Fibroblast of skin of scalp (primary cell): ENCODE measurements around the gene DNAAF1.
"Not testable (repeated sequence)": the region's sequence is repeated elsewhere in the genome, so short reads cannot be mapped to it uniquely, and the experiment has no call there.

Source experiments
- DNase-seq: peaks from one replicate; pipeline ENCODE4 v3.0.0-alpha.2; 2013

DNAAF1 gene

DNA sequence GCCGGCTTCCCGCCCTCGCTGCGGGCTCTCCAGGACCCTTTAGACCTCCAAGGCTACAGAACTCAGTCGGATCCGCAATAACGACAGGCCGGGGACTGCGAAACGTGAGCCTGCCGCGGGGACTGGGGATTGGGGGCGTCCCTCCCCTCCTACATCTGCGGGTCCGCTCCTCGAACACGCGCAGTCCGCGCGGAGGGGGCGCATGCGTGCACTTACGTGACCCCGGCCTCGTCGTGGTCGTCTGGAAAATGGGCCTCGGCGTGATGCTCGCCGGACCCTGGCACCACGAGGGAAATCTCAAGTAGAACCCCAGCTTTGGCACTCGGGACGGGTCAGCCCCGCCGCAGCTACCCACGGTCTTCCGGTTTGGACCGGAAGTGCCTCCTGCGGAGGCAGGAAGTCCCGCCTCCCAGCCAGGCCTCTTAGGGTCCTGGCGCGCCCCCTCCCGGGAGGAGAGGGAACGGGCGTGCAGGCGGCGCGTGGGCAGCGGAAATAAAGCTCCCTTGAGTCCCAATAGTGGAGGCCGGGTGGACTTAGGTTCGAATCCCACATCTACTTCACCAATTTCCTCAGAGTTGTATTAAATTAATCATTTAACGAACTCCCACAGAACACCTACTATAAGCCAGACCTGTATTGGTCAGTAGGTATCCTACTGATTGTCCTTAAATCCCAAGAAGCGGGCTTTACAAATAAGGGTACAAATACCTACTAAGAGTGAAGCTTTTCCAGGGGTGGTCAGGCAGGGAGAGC is 41.8 kb downstream of the DNAAF1 start, which contains the start of gene TAF1C:
TAF1C (minus strand) TSS at position 373 of the 753 bp plus-strand sequence. CDS start 2,069 bp downstream, outside the sequence.
- peak; percentile 95 for DNase-seq

DNA sequence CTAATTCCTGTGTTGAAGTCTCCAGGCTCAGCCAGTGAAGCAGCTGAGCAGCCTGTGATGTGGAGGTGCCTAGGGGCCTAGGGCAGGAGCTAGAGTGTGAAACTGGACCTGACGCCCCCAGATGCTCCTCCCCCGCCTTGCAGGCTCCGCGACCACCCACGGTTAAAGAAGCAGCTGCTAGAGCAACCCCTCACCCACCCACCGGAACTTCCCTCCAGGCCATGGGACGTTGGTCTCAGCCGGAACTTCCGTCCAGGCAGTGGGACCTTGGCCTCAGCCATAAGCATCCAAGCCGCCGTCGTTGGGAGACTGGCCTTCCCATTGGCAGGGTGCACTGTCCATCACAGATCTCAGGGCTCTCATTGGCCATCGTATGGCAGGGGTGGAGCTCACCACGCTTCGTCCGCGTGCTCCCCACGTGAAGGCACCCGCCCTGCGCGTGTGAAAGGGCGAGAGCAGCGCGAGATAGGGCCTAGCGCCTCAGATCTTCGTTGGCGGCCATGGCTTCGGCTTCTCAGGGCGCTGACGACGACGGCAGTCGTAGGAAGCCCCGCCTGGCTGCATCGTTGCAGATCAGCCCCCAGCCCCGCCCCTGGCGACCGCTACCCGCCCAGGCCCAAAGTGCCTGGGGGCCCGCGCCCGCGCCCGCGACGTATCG is 45.8 kb downstream of the DNAAF1 start, which contains the start of gene ADAD2:
ADAD2 (plus strand) TSS at position 427 of the 658 bp plus-strand sequence; CDS start at position 501, 74 bp downstream.
- DNase-seq: no peak

GRCh38 chr16:84191466-84191865 is 46.4 kb downstream of the DNAAF1 start:
- DNase-seq: no peak

GRCh38 chr16:84193480-84193879 is 48.4 kb downstream of the DNAAF1 start:
- DNase-seq: no peak

GRCh38 chr16:84194018-84194417 is 48.9 kb downstream of the DNAAF1 start:
- no peak for DNase-seq

DNA sequence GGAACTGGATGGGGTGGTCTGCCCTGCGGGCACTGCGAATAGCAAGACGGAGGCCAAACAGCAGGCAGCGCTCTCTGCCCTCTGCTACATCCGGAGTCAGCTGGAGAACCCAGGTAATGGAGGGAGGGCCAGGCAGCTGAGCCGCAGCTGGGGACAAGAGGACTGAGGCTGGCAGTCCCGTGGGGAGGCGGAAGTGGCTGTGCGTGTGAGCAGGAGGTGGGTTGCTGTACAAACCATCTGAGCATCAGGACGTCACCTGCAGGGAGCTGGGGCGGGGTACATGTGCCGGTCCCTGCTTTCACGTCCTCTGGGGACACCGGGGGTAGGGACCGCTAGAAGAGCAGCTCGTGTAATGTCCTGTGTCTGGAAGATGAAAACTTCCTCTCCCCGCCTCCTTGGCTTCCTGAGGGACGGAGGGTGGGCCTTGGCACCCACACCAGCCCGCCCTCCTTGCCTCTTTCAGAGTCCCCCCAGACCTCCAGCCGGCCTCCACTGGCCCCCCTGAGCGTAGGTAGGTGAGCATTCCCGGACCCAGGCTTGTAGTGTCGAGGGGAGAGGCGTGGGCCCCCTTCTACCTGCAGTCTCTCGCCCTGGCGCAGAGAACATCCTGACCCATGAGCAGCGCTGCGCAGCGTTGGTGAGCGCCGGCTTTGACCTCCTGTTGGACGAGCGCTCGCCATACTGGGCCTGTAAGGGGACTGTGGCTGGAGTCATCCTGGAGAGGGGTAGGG is 49.5 kb downstream of the DNAAF1 start:
- DNase-seq: no peak

GRCh38 chr16:84195201-84196093 is 50.3 kb downstream of the DNAAF1 start:
- no peak for DNase-seq

- no peak for DNase-seq
These were observed 51.0 kb downstream of the DNAAF1 start for GRCh38 chr16:84196101-84196500.

GRCh38 chr16:84196727-84197394 is 51.8 kb downstream of the DNAAF1 start:
- DNase-seq: no peak

- no peak for DNase-seq
These were observed 52.5 kb downstream of the DNAAF1 start for GRCh38 chr16:84197466-84198128.

DNA sequence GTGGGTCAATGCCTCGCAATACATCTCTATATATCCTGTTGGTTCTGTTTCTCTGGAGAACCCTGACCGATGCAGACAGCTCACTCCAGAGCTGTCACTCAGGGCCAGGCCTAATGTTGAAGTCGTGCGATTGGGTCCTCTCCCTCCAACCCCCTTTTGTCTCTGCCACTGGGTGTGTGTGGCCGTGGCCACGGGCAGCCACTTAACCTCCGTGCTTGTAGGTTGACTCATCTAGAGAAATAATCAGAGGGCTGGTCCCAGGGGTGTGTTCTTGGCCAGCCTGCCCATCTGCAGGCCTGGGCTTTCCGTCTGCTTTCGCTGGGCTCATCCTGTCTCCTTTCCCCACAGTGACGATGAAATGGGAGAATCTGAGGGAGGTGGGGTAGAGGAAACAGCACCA is 53.3 kb downstream of the DNAAF1 start:
- peak; percentile 65 for DNase-seq

DNA sequence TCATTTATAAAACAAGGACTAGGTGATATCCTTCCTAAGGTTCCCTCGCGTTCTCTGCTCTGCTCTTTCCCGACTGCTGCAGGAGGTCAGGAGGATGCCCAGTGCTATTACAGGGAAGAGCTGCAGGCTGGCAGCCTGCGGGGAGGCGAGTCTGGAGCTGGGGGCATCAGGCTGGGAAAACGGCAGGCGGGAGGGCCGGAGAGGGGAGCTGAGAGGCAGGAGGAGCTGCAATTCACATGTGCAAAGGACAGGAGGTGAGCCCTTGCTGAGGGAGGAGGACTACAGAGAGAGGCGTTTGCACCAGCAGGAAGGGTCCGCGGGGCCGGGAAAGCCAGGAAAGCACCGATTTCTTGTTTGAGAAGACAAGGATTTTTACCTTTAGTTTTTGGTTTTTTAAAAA is 54.0 kb downstream of the DNAAF1 start:
- DNase-seq: no peak

DNA sequence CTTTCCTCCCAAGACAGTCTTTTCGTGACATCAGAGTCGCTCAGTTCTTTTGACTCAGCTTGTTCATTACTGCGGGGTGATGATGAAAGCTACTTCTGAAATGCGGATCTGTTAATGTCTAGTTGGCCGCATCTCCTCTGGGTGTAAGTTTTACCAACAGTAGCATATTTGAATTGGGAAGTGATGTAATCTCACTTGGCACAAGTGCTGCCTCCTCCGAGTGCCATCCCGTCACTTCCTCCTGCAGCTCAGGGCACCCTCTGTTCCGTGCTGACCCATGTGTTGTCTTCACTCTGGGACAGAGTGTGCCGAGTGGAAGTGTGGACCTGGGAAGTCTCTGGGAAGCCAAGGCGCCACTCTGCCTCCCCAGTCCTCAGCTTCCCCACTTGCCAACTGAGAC is 54.8 kb downstream of the DNAAF1 start:
- no peak for DNase-seq

DNA sequence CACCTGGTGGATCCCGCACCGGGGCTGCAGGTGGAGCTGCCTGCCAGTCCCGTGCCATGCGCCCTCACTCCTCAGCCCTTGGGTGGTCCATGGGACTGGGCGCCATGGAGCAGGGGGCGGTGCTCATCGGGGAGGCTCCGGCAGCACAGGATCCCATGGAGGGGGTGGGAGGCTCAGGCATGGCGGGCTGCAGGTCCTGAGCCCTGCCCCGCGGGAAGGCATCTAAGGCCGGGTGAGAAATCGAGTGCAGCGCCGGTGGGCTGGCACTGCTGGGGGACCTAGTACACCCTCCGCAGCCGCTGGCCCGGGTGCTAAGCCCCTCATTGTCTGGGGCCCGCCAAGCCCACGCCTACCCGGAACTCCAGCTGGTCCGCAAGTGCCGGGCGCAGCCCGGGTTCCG is 59.4 kb downstream of the DNAAF1 start:
- DNase-seq: not testable (repeated sequence)

- DNase-seq: not testable (repeated sequence)
These were observed 60.0 kb downstream of the DNAAF1 start for GRCh38 chr16:84205123-84205522.

DNA sequence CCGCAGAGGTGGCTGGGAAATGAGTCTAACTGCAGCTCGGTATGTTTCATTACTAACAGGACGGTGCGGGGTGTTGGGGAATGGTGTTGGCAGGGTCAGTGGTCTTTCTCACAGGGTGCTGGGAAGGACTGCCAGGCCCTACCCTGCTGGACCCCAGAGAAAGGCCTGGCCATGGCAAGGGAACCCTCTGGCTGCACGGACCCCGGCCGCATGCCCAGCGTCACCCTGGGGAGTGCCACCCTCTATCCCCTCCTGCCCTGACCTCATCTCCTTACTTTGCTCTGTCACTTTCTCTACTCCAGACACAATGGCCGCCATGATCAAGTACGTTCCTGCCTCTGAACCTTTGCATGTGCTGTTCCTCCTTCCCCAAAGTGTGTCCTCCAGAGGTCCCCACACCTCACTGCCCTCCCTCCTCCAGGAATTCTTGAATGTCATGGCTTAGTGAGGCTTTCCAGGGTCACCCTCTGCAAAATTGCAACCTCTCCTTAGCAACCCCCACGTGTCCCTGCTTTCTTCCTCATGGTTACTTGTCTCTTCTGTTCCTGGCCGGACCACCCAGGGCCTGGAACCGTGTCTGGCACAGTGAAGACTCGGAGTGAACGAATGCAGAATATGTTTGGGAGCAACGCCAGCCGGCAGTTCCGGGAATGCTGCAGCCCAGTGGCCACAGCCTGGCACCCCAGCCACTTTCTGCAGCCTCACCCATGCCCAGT is 61.0 kb downstream of the DNAAF1 start:
- DNase-seq: no peak

DNA sequence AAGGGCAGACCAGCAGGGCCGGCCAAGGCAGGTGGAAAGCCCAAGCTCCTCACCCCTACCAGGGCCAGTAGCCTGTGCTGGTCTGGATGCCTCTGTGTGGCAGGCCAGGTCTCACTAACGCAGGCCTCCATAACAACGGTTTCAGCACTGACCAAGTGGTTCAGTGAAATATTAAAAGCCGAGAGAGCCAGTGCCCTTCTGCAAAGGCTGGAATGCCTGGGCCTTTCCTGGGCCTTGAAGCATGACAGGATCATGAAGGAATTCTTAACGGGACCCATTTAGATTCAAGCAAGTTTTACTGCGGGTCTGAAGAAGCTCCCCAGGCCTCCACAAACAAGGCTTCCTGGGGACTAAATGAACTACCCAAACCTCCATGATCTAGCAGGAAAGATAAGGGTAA is 62.1 kb downstream of the DNAAF1 start:
- DNase-seq: no peak

- DNase-seq: no peak
These were observed 62.8 kb downstream of the DNAAF1 start for GRCh38 chr16:84207879-84208278.

GRCh38 chr16:84209989-84210388 is 64.9 kb downstream of the DNAAF1 start:
- no peak for DNase-seq

GRCh38 chr16:84212154-84212553 is 67.0 kb downstream of the DNAAF1 start:
- no peak for DNase-seq
